Measurements from ENCODE around the gene TTLL1. TPM values are rescaled to one million over a fixed set of nuclear protein-coding genes. Genes with fewer than 3 reads are reported as not detected.

TTLL1 gene
- total RNA-seq, 1 donor from 2014 or later: 9.1 TPM

Other genes with a start within 250 kb of the TTLL1 start
- 46.8 TPM for gene ARFGAP3, start 232.1 kb downstream of the TTLL1 start, total RNA-seq
- gene PACSIN2, start 74.2 kb downstream of the TTLL1 start, total RNA-seq: 48.6 TPM
- gene BIK, start 21.4 kb upstream of the TTLL1 start, total RNA-seq: not detected
- 11.5 TPM for gene MCAT, start 54.0 kb upstream of the TTLL1 start, total RNA-seq
- 94.6 TPM for gene TSPO, start 62.2 kb upstream of the TTLL1 start, total RNA-seq
- 24.3 TPM for gene TTLL12, start 97.7 kb upstream of the TTLL1 start, total RNA-seq

All from sciatic nerve (tissue), 1 donor.